Measurements from ENCODE around the gene COQ9.

COQ9 gene

DNA sequence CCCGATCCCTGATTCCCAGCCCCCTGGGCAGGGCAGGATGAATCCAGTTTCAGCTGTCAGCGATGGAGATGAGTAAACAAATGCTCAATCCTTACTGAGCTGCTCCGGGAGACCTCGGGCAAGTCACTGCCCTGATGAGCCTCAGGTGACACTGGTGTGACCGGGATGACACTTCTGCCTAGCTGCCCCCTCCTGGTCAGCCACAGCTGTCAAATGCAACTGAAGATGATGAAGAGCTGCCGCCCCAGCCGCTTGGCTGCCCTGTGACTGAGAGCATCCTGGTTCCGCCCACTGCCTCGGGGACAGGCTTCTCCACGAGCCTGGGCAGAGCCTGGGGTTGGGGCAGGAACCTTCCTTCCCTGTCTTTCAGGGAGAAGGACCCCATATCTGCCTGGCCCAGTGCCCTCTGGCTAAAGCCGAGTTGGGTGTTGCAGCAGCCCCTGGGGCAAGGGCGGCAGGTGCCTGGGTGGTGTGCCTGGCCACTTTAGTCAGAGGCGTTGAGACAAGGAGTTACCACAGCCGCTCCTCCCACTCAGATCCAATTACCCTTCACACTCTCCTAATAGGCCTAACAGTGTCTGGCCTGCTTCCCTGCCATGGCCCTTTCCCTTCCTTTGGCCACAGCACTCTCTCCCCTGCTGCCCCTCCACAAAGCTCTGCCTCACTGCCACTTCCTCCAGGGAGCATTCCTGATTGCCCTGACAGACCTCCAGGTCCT is 37.2 kb upstream of the COQ9 start:
- ATAC-seq: no peak
- TF ChIP-seq ISL1 (CRISPR knock-in tag; IDR thresholded peaks at IDR 0.05) (no peak), ZNF8 (CRISPR knock-in tag; IDR thresholded peaks at IDR 0.05) (0 out of 2 replicates have a peak, but pooled peaks have one; percentile 9)

DNA sequence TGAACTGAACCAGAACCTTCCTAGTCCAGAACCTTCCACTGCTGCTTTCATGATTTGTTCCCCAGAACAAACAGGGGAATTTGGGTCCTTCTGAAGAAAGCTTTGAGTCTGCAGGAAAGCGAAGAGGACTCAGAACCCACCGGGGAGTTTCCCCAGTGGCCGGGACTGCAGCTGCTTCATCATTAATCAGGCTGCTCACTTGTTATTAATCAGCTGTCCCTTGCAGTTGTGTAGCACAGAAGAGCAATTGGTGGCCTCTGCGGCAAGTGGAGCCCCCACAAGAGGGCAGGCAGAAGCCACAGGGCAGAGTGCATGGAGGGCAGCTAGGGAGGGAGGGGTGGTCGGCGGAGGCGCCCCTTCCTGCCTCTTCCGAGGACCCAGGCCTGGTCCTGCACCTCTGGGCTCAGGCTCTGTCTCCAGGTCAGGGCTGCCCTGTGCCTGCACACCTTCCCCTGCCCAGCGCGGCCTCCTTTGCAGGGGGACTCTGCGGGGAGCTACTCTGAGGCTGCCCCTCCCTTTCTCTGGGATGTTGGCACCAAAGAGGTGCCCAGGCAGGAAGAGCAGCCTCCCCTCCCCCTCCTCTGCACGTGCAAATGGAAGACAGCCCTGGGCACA is 35.8 kb upstream of the COQ9 start:
- TF ChIP-seq TOX (CRISPR knock-in tag; IDR thresholded peaks at IDR 0.05; ENCODE audit: borderline replicate concordance): no peak
- no peak for TF ChIP-seq BACH2 (CRISPR knock-in tag; IDR thresholded peaks at IDR 0.05; ENCODE audit: borderline replicate concordance)
- no peak for TF ChIP-seq CSDC2 (CRISPR knock-in tag; IDR thresholded peaks at IDR 0.05)
- no peak for TF ChIP-seq ZNF565 (CRISPR knock-in tag; conservative IDR thresholded peaks at IDR 0.05; ENCODE audit: low read depth)
- no peak for TF ChIP-seq GLIS3 (CRISPR knock-in tag; IDR thresholded peaks at IDR 0.05)
- TF ChIP-seq ZFP3 (CRISPR knock-in tag; IDR thresholded peaks at IDR 0.05): no peak
- TF ChIP-seq, protein P1, sequence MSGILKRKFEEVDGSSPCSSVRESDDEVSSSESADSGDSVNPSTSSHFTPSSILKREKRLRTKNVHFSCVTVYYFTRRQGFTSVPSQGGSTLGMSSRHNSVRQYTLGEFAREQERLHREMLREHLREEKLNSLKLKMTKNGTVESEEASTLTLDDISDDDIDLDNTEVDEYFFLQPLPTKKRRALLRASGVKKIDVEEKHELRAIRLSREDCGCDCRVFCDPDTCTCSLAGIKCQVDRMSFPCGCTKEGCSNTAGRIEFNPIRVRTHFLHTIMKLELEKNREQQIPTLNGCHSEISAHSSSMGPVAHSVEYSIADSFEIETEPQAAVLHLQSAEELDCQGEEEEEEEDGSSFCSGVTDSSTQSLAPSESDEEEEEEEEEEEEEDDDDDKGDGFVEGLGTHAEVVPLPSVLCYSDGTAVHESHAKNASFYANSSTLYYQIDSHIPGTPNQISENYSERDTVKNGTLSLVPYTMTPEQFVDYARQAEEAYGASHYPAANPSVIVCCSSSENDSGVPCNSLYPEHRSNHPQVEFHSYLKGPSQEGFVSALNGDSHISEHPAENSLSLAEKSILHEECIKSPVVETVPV (CRISPR knock-in tag; IDR thresholded peaks at IDR 0.05): no peak
- TF ChIP-seq, protein P2, sequence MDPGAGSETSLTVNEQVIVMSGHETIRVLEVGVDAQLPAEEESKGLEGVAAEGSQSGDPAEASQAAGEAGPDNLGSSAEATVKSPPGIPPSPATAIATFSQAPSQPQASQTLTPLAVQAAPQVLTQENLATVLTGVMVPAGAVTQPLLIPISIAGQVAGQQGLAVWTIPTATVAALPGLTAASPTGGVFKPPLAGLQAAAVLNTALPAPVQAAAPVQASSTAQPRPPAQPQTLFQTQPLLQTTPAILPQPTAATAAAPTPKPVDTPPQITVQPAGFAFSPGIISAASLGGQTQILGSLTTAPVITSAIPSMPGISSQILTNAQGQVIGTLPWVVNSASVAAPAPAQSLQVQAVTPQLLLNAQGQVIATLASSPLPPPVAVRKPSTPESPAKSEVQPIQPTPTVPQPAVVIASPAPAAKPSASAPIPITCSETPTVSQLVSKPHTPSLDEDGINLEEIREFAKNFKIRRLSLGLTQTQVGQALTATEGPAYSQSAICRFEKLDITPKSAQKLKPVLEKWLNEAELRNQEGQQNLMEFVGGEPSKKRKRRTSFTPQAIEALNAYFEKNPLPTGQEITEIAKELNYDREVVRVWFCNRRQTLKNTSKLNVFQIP (CRISPR knock-in tag; IDR thresholded peaks at IDR 0.05; ENCODE audit: borderline replicate concordance, low read depth): no peak
- TF ChIP-seq OSR1 (CRISPR knock-in tag; IDR thresholded peaks at IDR 0.05): no peak
- no peak for TF ChIP-seq ZC3H10 (CRISPR knock-in tag; IDR thresholded peaks at IDR 0.05)
- no peak for TF ChIP-seq TCF4 (CRISPR knock-in tag; IDR thresholded peaks at IDR 0.05; ENCODE audit: borderline replicate concordance)
- TF ChIP-seq, protein P3, sequence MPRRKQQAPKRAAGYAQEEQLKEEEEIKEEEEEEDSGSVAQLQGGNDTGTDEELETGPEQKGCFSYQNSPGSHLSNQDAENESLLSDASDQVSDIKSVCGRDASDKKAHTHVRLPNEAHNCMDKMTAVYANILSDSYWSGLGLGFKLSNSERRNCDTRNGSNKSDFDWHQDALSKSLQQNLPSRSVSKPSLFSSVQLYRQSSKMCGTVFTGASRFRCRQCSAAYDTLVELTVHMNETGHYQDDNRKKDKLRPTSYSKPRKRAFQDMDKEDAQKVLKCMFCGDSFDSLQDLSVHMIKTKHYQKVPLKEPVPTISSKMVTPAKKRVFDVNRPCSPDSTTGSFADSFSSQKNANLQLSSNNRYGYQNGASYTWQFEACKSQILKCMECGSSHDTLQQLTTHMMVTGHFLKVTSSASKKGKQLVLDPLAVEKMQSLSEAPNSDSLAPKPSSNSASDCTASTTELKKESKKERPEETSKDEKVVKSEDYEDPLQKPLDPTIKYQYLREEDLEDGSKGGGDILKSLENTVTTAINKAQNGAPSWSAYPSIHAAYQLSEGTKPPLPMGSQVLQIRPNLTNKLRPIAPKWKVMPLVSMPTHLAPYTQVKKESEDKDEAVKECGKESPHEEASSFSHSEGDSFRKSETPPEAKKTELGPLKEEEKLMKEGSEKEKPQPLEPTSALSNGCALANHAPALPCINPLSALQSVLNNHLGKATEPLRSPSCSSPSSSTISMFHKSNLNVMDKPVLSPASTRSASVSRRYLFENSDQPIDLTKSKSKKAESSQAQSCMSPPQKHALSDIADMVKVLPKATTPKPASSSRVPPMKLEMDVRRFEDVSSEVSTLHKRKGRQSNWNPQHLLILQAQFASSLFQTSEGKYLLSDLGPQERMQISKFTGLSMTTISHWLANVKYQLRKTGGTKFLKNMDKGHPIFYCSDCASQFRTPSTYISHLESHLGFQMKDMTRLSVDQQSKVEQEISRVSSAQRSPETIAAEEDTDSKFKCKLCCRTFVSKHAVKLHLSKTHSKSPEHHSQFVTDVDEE (CRISPR knock-in tag; IDR thresholded peaks at IDR 0.05): no peak
- no peak for TF ChIP-seq ESRRG (CRISPR knock-in tag; IDR thresholded peaks at IDR 0.05)
- no peak for TF ChIP-seq ZNF8 (CRISPR knock-in tag; IDR thresholded peaks at IDR 0.05)
- TF ChIP-seq ISL1 (CRISPR knock-in tag; IDR thresholded peaks at IDR 0.05): no peak
- ATAC-seq: no peak

DNA sequence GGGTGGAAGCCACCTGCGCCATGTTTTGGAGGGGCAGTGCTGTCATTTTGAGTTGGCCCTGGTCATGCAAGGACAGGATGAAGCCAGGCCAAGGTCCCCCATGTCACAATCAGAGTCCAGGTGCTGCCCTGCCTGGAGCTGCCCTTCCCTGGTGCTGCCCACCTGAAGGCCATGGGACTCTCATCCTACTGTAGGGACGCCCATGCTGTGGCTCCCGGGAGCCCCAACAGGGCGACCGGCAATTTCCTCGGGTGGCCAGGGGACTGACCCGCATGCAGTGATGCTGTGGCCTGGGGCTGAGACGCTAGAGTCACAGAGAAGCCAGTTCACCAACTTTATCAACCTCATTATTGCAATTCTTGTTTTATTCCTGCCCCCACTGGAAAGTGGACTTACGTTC is 34.7 kb upstream of the COQ9 start:
- TF ChIP-seq CREB5 (CRISPR knock-in tag; IDR thresholded peaks at IDR 0.05; ENCODE audit: low read depth) (no peak), ZNF70 (CRISPR knock-in tag; IDR thresholded peaks at IDR 0.05) (no peak), ZFP30 (CRISPR knock-in tag; IDR thresholded peaks at IDR 0.05) (no peak), CSDC2 (CRISPR knock-in tag; IDR thresholded peaks at IDR 0.05) (no peak), GLIS3 (CRISPR knock-in tag; IDR thresholded peaks at IDR 0.05) (no peak), ARNTL (CRISPR knock-in tag; IDR thresholded peaks at IDR 0.05; ENCODE audit: borderline replicate concordance, low read depth) (no peak), ZNF8 (CRISPR knock-in tag; IDR thresholded peaks at IDR 0.05) (no peak), ZFP3 (CRISPR knock-in tag; IDR thresholded peaks at IDR 0.05) (no peak), OSR1 (CRISPR knock-in tag; IDR thresholded peaks at IDR 0.05) (no peak)
- TF ChIP-seq, protein P1 (CRISPR knock-in tag; IDR thresholded peaks at IDR 0.05): no peak
- ATAC-seq: no peak

Data from SK-N-SH treated with all-trans-retinoic acid at 6 μM for 48 hours (cell line).